H7 (cell line): Measurements from ENCODE around the gene PRKCE. TPM values are rescaled to one million over a fixed set of nuclear protein-coding genes. Genes with fewer than 3 reads are reported as not detected.

ENCODE experiments used
- DNase-seq: peaks from one replicate; pipeline ENCODE4 v3.0.0; 2012
- H3K27me3 ChIP-seq: 2 replicates; pipeline ENCODE4 v1.6.0; 2011; ENCODE audit warnings: mild to moderate bottlenecking, low read length; ENCODE audit not compliant: control insufficient read depth, insufficient read depth
- H3K36me3 ChIP-seq: replicated peaks from 2 replicates; pipeline ENCODE4 v1.5.1; 2011; ENCODE audit warnings: low read length; ENCODE audit not compliant: control insufficient read depth, insufficient read depth
- H3K4me3 ChIP-seq: 2 replicates; pipeline ENCODE4 v1.5.1; 2011; ENCODE audit warnings: low read depth, mild to moderate bottlenecking, control low read depth, low read length, moderate library complexity; ENCODE audit not compliant: insufficient read depth
- total RNA-seq: library from RNA; depleted of rRNA; stranded (reverse); fragments of >200 nt; shearing (Covaris generic); gene quantifications from 2 replicates; pipeline ENCODE4 v1.2.3, GENCODE V29; 2014

Gene PRKCE
- total RNA-seq, 1 experiment from 2014 or later: 1.2 TPM

DNA sequence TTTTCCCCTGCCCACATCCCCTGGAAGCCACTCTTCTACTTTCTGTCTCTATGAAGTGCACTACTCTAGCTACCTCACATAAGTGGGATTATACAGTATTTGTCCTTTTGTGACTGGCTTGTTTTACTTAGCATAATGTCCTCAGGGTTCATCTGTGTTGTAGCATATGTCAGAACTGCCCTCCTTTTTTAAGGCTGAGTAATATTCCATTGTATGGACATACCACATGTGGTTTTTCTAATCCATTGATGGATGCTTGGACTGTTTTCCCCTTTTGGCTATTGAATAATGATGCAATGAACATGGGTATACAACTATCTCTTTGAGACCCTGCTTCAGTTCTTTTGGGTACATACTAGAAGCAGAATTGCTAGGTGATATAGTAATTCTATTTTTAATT lies 95.9 kb downstream of the PRKCE start:
- Histone ChIP-seq H3K4me3 (no peak overlapping the region), H3K36me3 (no peaks in the 10 kb centered on the region), H3K27me3 (no peaks in the 10 kb centered on the region)
- no peak for DNase-seq

DNA sequence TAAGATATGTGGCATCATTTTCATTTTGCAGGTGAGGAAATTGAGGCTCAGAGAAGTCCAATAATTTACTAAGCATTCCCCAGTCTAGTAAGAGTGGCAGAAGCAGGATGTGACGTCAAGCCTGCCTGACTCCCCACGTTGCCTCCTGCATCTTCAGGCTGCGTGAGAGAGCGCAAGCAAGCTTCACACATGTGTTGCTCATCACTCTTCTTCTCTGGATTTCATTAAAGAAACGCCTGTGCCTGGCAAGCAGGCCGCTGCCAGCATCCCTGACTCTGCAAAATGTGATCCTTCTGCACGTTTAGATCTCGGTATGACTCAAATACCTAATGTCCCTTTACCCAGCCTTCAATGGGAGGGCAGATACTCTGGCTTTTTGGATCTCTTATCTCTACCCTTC lies 96.8 kb downstream of the PRKCE start:
- no peak for DNase-seq
- Histone ChIP-seq H3K36me3 (no peaks in the 10 kb centered on the region), H3K27me3 (no peaks in the 10 kb centered on the region), H3K4me3 (no peak overlapping the region)

DNA sequence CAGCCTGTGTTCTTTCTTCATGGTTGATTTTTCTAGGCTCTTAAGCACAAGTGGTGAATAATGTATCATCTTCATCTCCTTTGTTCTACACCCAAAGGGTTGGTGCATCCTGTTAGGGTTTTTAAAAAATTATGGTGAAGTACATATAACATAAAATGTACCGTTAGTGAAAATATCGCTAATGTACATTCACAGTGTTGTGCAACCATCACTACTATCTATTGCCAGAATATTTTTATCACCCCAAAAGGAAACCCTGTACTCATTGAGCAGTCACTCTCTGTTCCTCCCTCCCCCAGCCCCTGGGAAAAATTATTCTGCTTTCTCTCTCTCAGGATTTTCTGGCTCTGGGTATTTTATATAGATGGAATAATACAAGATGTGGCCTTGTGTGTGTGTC lies 98.5 kb downstream of the PRKCE start:
- Histone ChIP-seq H3K36me3 (no peaks in the 10 kb centered on the region), H3K4me3 (no peak overlapping the region), H3K27me3 (no peaks in the 10 kb centered on the region)
- DNase-seq: no peak

DNA sequence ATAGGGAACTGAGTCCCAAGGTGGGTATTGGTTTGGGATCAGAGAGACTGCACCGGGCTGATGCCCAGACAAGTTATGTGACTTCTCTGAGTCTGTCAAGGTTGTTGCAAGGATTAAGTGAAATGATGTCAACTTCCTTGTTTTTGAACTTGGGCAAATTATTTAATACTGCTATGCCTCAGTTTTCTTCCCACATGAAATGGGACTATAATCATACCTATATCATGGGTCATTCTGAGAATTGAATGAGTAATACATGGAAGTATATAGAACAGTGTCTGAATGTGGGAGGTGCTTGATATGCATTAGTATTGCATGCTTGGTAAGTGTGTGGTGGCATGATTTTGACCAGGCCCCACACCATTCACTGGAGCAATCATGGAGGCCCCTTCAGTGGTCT lies 99.0 kb downstream of the PRKCE start:
- H3K36me3 ChIP-seq: no peaks in the 10 kb centered on the region
- H3K4me3 ChIP-seq: no peak overlapping the region
- no peak for DNase-seq

DNA sequence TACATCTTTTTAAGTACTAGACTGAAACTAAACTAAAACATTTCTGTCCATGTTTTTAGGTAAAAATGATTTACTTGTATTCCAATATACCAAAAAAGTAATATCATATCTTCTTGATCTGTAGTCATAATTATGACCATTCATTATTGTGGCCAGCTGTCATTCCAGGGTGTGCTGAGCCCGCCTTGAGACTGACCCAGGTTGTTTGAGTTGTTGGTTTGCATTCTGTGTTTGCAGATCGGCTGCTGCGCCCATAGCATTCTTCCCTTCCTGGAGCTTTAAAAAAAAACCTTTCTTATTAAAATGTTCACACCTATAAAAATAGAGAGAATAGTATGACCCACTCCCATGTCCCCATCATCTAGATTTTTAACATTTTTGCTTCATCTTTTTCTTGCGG lies 101.9 kb downstream of the PRKCE start:
- Histone ChIP-seq H3K36me3 (no peaks in the 10 kb centered on the region), H3K27me3 (no peaks in the 10 kb centered on the region), H3K4me3 (no peak overlapping the region)
- DNase-seq: no peak

More for the DNA sequence above, 99.0 kb downstream of the PRKCE start:
- no peaks in the 10 kb centered on the region for H3K27me3 ChIP-seq

DNA sequence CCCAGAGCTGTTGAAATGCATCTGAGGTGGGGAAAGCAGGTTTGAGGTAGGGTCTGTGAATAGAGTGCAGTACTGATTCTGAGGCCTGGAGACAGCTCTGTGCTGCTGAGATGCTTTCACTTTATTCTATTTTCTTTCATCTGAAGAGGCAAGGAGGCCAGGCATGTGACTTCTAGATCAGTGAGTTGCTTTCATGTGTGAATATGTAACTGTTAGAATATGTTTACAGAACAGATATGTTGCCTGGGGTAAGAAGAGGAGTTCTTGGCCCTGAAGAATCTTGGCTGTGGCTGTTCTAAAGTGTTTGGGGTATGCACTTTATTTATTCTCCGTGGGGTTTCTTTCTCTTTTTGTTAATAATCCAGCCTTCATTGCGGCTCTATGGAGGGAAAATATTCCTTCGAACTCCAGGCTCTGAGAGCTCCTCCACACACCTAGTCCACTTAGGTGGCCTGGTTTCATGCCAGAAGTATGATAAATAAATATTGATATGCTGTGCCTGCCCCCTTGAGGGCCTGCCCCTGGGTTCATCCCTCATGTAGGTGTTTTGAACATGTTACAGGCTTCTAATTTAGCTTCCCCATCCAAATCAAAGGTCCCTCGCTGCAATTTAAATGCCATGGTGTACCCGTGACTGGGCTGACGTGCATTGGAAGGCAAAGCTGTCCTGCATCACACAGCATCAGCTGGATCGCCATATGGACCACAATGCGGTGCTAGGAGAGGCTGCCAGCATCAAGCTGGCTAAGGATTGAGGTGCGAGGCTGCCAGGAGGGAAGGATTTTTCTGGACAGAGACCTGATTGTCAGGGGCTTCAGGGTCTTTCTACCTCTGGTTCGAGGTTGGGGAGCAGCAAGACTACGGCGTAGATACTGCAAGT lies 102.9 kb downstream of the PRKCE start:
- H3K4me3 ChIP-seq: no peak overlapping the region
- no peaks in the 10 kb centered on the region for H3K27me3 ChIP-seq
- no peak for DNase-seq
- no peaks in the 10 kb centered on the region for H3K36me3 ChIP-seq

DNA sequence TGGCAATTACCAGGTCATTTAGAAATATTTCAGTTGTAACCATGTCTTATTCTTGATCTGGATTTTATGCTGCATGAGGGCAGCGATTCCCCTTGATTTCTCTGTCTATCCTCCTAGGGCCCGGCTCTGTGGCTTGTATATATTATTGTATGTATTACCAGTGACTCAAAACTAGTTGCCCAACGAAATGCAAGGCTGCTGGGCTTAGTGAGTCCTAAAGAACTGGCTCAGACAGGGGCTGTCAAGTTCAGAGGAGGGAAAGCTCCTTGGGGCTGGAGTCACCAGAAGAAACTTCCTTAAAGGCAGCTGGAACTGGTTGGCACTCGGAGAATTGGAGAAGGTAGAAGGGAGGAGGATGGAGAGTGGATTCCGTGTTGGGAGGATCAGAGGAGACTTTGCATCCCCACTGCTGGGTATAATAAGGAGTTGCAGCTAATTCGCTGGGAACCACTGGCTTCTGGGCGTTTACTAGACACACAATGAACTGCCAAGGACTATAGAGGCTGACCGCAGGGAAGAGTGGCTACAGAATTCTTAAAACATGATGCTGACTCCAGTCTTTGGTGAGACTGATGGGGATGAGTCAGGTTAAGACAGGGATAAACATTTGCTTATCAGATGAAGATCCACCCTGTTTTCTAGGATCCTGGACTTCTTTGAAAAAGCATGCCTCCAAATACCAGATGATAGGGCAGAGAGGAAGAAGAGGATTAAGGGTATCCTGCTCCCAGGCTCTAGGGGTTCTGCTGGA lies 104.3 kb downstream of the PRKCE start:
- H3K27me3 ChIP-seq: no peaks in the 10 kb centered on the region
- no peaks in the 10 kb centered on the region for H3K36me3 ChIP-seq
- DNase-seq: no peak
- no peak overlapping the region for H3K4me3 ChIP-seq

DNA sequence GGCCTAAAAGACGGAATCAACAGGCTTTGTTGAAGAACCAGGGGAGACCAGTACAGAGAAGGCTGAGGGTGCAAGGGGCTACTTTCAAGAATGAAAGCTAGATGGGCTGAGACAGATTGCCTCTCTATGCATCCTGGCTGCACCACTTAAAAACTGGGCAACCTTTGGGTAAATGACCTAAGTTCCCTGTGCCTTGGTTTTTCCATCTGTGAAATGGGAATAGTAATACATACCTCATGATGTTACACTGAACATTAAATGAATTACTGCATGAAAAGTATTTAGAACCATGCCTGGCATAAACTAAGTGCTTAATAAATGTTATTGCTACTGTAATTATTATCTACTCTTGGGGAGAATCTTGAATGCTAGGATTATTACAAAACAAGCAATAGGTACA lies 106.5 kb downstream of the PRKCE start:
- Histone ChIP-seq H3K36me3 (no peaks in the 10 kb centered on the region), H3K27me3 (no peaks in the 10 kb centered on the region), H3K4me3 (no peak overlapping the region)
- no peak for DNase-seq

DNA sequence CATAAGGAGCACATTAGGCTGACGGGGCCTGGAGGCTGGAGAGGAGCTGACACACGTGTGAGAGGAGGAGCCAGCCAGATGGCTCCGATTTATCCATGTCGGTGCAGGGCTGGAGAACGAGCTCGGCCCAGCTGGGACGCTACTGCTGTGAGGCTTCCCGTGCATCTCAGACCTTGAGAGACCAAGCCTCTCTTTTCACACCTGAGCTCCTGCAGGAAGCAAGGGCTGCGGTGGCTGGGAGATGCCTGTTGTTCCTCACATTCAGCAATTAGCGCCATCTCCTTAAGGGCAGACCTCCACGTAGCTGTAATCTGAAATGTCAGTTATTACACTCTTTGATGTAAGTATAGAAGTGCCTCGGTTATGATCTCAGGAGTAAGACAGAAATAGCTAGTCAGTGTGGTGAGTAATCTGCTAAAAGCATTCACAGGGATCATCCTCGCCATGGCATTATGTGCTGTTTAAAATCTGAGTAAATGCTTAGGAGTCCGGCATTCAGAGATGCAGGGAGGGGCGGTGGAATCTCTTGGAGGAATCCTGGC lies 107.9 kb downstream of the PRKCE start:
- DNase-seq: no peak
- H3K4me3 ChIP-seq: no peak overlapping the region
- no peaks in the 10 kb centered on the region for H3K36me3 ChIP-seq
- no peaks in the 10 kb centered on the region for H3K27me3 ChIP-seq

DNA sequence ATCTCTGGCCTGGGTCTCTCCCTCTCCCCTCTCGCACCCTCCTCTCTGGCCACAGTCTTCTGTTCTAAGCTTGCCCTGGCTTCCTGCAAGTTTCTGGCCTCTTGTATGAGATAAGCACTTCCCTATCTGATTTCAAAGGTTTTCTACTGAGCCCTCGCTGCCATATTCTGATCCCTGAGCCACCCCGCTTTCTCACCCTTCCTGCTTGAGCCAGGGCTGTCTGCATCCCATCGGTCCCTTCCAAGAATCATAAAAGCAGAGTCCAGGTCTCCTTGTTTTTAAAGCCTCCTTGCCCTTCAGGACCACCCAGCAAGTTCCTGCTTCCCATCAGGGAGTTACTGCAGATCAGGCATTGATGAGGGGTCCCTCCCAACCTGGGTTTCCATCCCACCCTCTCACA lies 110.2 kb downstream of the PRKCE start:
- no peaks in the 10 kb centered on the region for H3K36me3 ChIP-seq
- H3K27me3 ChIP-seq: no peaks in the 10 kb centered on the region
- no peak for DNase-seq
- no peak overlapping the region for H3K4me3 ChIP-seq

DNA sequence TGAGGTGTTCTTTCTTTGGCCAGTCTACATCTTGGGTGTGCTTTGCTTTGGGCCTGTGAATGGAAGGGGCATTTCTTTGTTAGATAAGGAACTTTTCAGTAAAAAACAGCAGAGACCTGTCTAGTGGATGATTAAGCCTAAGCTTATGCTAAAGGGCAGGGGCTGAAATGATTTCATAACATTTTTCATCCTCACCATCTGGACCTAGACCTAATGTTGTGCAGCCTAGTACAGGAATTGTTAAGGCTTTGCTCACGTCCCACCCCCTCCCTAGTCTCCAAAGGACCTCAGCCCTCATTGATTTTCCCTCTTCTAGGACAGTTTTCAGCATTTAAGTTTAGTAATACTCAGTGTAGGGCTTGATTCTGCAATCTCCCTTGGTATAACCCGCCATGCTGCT lies 111.8 kb downstream of the PRKCE start:
- Histone ChIP-seq H3K36me3 (no peaks in the 10 kb centered on the region), H3K27me3 (no peaks in the 10 kb centered on the region), H3K4me3 (no peak overlapping the region)
- DNase-seq: no peak

DNA sequence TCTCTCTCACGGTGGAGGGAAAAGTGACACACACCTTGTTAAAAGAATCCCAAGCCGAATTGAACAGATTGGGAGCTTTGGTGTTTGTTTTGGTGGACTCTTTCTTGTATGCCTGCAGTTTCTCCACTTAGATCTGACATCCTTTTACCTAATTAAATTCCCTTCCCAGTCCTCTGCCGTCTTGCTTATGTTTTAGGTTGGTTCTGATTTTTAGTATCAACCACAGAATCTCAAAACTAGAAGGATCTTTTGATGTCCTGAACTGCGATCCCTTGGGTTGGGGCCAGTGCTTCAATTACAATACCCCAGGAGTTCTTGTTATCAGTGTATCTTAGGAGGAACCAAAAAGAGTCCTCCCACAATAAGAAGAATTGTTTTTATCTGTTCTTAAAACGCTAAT lies 112.3 kb downstream of the PRKCE start:
- no peaks in the 10 kb centered on the region for H3K27me3 ChIP-seq
- H3K4me3 ChIP-seq: no peak overlapping the region
- no peaks in the 10 kb centered on the region for H3K36me3 ChIP-seq
- no peak for DNase-seq

DNA sequence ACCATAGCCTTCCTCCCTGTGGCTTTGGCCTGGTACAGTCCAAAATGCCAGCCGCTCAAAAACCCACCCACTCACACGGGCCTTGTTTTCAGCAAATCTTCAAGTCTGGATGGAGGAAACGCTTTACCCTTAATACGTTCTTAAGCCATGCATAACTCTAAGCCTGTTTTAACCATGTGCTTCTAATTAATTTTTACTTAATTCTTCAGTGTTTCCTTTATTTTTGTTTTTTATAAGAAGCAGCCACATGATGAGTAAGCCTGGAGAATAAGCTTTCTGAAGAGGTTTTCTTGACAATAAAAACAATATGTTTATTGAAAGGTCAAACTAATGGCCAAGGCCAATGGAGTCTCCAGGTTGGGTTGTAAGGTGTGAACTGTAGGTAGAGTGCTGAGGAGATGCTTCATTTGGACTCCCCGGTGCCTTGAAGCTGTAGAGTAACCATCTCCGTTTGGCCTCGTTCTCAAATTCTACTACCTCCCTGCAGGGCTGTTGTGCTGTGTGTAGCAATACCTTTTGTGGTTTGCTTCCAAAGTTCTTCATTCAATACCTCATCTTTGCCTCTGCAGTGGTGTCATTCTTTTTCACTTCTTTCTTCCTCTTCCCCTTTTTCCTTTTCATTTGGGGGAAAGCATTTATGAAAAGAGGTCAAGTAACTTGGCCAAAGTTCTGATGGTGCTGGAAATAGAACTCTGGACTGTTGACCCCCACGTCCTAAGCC lies 113.7 kb downstream of the PRKCE start:
- no peak for DNase-seq
- no peaks in the 10 kb centered on the region for H3K27me3 ChIP-seq
- no peak overlapping the region for H3K4me3 ChIP-seq
- H3K36me3 ChIP-seq: no peaks in the 10 kb centered on the region

DNA sequence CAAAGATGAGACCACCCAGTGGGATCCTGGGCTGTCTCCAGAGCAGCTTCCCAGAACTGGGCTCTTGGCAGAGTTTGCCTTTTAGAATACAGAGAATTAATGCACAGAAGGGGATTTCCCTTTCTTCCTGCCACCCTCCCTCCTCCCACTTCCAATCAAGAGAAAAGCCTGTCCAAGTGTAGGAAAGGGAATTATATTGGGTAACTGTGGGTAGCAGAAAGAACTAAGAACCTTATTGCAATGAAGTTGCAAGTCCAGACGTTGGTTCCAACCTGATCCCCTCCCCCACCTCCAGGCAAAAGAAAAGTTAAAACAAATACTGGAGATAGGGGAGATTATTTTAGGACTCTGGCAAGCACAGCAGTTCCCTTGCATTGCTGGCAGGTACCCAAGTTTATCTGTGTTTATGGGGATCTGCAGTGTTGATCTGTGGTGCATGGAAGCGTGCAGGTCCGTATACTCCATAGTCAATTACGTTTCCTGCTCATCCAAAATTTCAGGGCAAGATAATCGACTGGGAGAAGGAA lies 114.3 kb downstream of the PRKCE start:
- Histone ChIP-seq H3K4me3 (no peak overlapping the region), H3K27me3 (no peaks in the 10 kb centered on the region), H3K36me3 (no peaks in the 10 kb centered on the region)
- DNase-seq: no peak
